GM12878 (cell line): ENCODE measurements around the gene ZFC3H1. TPM values are rescaled to one million over a fixed set of nuclear protein-coding genes. Genes with fewer than 3 reads are reported as not detected.
A peak's percentile ranks its signal among the peaks of the same experiment; 100 is the strongest.

Experiments
- ATAC-seq: fragments of 200-7000 bp; cut with Tn5 transposase; 3 replicates; pipeline ENCODE4 v1.9.1; 2020; ENCODE audit warnings: mild to moderate bottlenecking, moderate library complexity
- BruUV-seq: library from RNA; stranded (reverse); fragments of 400-500 nt; replicated peaks from 2 replicates; lab custom pipeline; 2021; lab: Mats Ljungman, UMichigan
- CTCF ChIA-PET: fragments of 300-600 bp; sonication (Branson Sonifier 250); formaldehyde crosslinking; extraction: SDS; loops from one replicate; lab custom pipeline; 2021; ENCODE audit warnings: inconsistent platforms; lab: Yijun Ruan, JAX
- POLR2A ChIA-PET: fragments of 350-600 bp; formaldehyde crosslinking; extraction: SDS; loops from one replicate; lab custom pipeline; 2021; ENCODE audit warnings: inconsistent platforms; lab: Charles Lee
- RAD21 ChIA-PET: fragments of 300-600 bp; sonication (Branson Sonifier 250); formaldehyde crosslinking; loops from one replicate; lab custom pipeline; 2023; ENCODE audit warnings: antibody characterized with exemption; ENCODE audit not compliant: unreplicated experiment; lab: Charles Lee
- SMC1A ChIA-PET: fragments of 300-600 bp; sonication (Branson Sonifier 250); formaldehyde crosslinking; loops from one replicate; lab custom pipeline; 2023; ENCODE audit not compliant: unreplicated experiment, uncharacterized antibody; lab: Charles Lee
- DNase-seq: peaks from one replicate; pipeline ENCODE4 v3.0.0-alpha.2; 2011; ENCODE audit warnings: low read depth, low spot score
- FAIRE-seq: peaks from 3 replicates; lab custom pipeline; 2011; peaks lifted over from hg19 to GRCh38; lab: Jason Lieb, UNC
- H2AFZ ChIP-seq: 2 replicates; pipeline ENCODE4 v1.6.0; 2011; ENCODE audit warnings: low read depth, low read length, control low read depth; ENCODE audit not compliant: control insufficient read depth
- H3K27ac ChIP-seq: 2 replicates; pipeline ENCODE4 v1.5.1; 2011; ENCODE audit warnings: control low read depth; ENCODE audit not compliant: control insufficient read depth, insufficient read depth
- H3K27me3 ChIP-seq, 2 experiments: replicated peaks in 1 of 2; 2 replicates each; pipeline versions ENCODE4 v1.6.0 to v1.6.1; 2011; ENCODE audit warnings: low read length in 1 of 2; ENCODE audit not compliant: control insufficient read depth in 2 of 2, insufficient read depth in 2 of 2
- H3K36me3 ChIP-seq, 2 experiments: 2 replicates each; pipeline ENCODE4 v1.5.1; 2011; ENCODE audit warnings: low read length in 1 of 2; ENCODE audit not compliant: control insufficient read depth in 2 of 2, insufficient read depth in 2 of 2
- H3K4me1 ChIP-seq: 2 replicates; pipeline ENCODE4 v1.6.1; 2011; ENCODE audit warnings: mild to moderate bottlenecking, low read length, moderate library complexity, mixed read lengths; ENCODE audit not compliant: control insufficient read depth, insufficient read depth
- H3K4me2 ChIP-seq: 2 replicates; pipeline ENCODE4 v1.6.0; 2011; ENCODE audit warnings: control low read depth; ENCODE audit not compliant: control insufficient read depth, insufficient read depth
- H3K4me3 ChIP-seq: fragments of 200-600 bp; sonication (generic); 2 replicates; pipeline ENCODE4 v1.5.1; 2016
- H3K79me2 ChIP-seq: 2 replicates; pipeline ENCODE4 v1.6.0; 2011; ENCODE audit warnings: low read length; ENCODE audit not compliant: control insufficient read depth, insufficient read depth
- H3K9ac ChIP-seq: 2 replicates; pipeline ENCODE4 v1.8.0; 2011; ENCODE audit warnings: low read length, control low read depth, mixed read lengths; ENCODE audit not compliant: control insufficient read depth, insufficient read depth
- H3K9me3 ChIP-seq: replicated peaks from 3 replicates; pipeline ENCODE4 v1.5.1; 2011; ENCODE audit warnings: mild to moderate bottlenecking, low read length; ENCODE audit not compliant: control insufficient read depth, insufficient read depth
- H4K20me1 ChIP-seq: 2 replicates; pipeline ENCODE4 v1.6.0; 2011; ENCODE audit not compliant: control insufficient read depth, insufficient read depth
- JUNB ChIP-seq: IDR thresholded peaks from 2 replicates; pipeline ENCODE4 v1.6.1; 2016; ENCODE audit warnings: antibody characterized with exemption, mild to moderate bottlenecking
- ZBTB4 ChIP-seq: fragments of 450-650 bp; formaldehyde crosslinking; IDR thresholded peaks from 2 replicates; pipeline ENCODE4 v1.4.0; 2022; ENCODE audit warnings: mild to moderate bottlenecking, moderate library complexity
- WGBS: methylation state at CpG from one replicate; pipeline ENCODE4 v1.1.6; 2016; ENCODE audit warnings: low lambda C conversion rate; ENCODE audit not compliant: insufficient replicate concordance, insufficient coverage; ENCODE audit errors: missing lambda C conversion rate; 5-methylcytosine and 5-hydroxymethylcytosine counted together
- in situ Hi-C: fragments of 300-500 bp; cut with MboI; formaldehyde crosslinking; loops from 9 replicates; pipeline ENCODE4 v1.14.3; 2018; ENCODE audit warnings: mixed read lengths
- intact Hi-C: fragments of 100-400 bp; cut with micrococcal nuclease; formaldehyde crosslinking; loops from one replicate; pipeline ENCODE4 v1.14.2; 2022; ENCODE audit not compliant: unreplicated experiment
- polyA plus RNA-seq, 11 experiments: library from polyadenylated mRNA; depleted of rRNA in 4 of 11; unstranded in 6 of 11; stranded (reverse) in 5 of 11; fragments of >200 nt; fragmentation: Nextera tagmentation in 4 of 11; fragmentation: Illumina TruSeq in 1 of 11; extraction: Ambion mirVana in 4 of 11; extraction: Trizol in 1 of 11; gene quantifications; 1 replicate in 1 of 11; 2 replicates in 10 of 11; pipeline versions ENCODE4 v1.2.1 to v1.2.3, GENCODE V29; 2011 to 2016; ENCODE audit warnings: inconsistent platforms in 2 of 11, missing spikeins in 2 of 11, low read depth in 1 of 11
- total RNA-seq, 4 experiments: library from RNA; depleted of rRNA in 3 of 4; stranded (reverse); fragments of >200 nt in 3 of 4; fragmentation: Illumina TruSeq in 1 of 4; extraction: Trizol in 1 of 4; gene quantifications; 2 replicates each; pipeline versions ENCODE4 v1.2.1 to v1.2.3, GENCODE V29; 2013 to 2021

The ZFC3H1 gene
- total and polyA plus RNA-seq, 10 of the 15 experiments (the other 5 are each of a cell fraction or from before 2014, with no cell fraction given), result 11.2 to 88.7 (median 25.9) TPM

DNA sequence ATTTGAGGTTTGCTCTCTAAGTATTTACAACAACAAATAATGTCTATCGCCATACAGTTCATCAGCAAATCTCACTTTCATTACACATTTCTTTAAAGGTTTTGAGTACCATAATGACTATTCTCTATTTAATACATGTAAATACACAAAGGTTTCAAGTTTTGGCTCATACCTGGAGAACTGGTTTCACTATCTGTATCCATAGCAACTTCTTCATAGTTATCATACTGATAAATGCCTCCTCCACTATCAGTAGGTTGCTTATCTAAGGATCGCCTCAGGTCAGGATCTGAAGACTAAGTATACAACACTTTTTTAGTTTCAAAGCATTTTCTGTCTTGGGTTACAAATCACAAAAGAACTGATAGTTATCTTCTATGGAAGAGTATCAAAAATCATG lies 21.4 kb downstream of the ZFC3H1 start:
- ChIA-PET SMC1A (interaction anchor here (0.6 to 1.7 kb wide), 5 partner anchors 9 to 278 kb away, joined by 3 to 15 read pairs (median 5); no protein-coding TSS in a partner anchor), CTCF (interaction anchor here (0.9 to 2.0 kb wide), 4 partner anchors 18 to 105 kb away, joined by 3 to 8 read pairs (median 4); partner anchors contain the start of gene THAP2), POLR2A (interaction anchor here (0.6 to 0.9 kb wide), 2 partner anchors 21 to 110 kb away, joined by 3 read pairs; no protein-coding TSS in a partner anchor), RAD21 (interaction anchor here (0.9 to 1.0 kb wide), 2 partner anchors 105 to 226 kb away, joined by 3 to 6 read pairs; no protein-coding TSS in a partner anchor)
- Histone ChIP-seq H2AFZ (no peak overlapping the region), H3K27me3 (no peaks in the 10 kb centered on the region), H3K9ac (no peak overlapping the region), H3K27ac (no peak overlapping the region), H3K79me2 (no peaks in the 10 kb centered on the region; the same call in none of the 2 replicates), H3K9me3 (no peaks in the 10 kb centered on the region; the same call in 2 of the 3 replicates), H3K36me3 (peaks cover 5 to 29% of the 10 kb centered on the region in 2 experiments), H3K4me2 (no peak overlapping the region; the same call in 1 of the 2 replicates), H3K4me1 (peaks cover 7% of the 10 kb centered on the region), H4K20me1 (no peaks in the 10 kb centered on the region), H3K4me3 (no peak overlapping the region)
- TF ChIP-seq JUNB (peak; percentile 21), ZBTB4 (CRISPR knock-in tag) (no peak)
- in situ Hi-C loops, result no loop called here
- ATAC-seq, result peak; percentile 44
- DNase-seq, result no peak
- BruUV-seq, result no TSS peak
- no peak for FAIRE-seq
- intact Hi-C loops, result no loop called here
- WGBS, result 52% methylated on average over 2 of the region's 2 CpGs
